Measurements from ENCODE around the gene GSE1. TPM values are rescaled to one million over a fixed set of nuclear protein-coding genes. Genes with fewer than 3 reads are reported as not detected.

Gene GSE1
- total RNA-seq, 1 donor from 2014 or later, result 30.5 TPM

- DNase-seq (ENCODE audit: extremely low read depth, low read depth, low spot score), result no peak
Observed at GRCh38 chr16:85674828-85675227, 61.7 kb downstream of the GSE1 start.

GRCh38 chr16:85675251-85675874 is 62.2 kb downstream of the GSE1 start:
- DNase-seq (ENCODE audit: extremely low read depth, low read depth, low spot score), result no peak

DNA sequence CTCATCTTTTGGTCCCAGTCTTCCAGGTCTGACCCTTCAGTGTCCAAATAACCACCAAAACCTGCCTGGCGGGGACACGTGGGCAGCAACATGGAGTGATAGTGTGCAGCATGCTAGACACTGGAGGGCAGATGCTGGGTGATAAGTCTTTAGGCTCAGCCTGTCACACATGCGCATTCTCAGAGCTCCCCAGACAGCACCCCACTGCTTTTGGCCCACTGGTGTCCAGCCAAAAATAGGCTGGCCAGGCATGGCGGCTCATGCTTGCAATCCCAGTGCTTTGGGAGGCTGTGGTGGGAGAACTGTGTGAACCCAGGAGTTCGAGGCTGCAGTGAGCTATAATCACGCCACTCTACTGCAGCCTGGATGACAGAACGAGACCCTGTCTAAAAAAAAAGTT is 63.3 kb downstream of the GSE1 start:
- no peak for DNase-seq (ENCODE audit: extremely low read depth, low read depth, low spot score)

DNA sequence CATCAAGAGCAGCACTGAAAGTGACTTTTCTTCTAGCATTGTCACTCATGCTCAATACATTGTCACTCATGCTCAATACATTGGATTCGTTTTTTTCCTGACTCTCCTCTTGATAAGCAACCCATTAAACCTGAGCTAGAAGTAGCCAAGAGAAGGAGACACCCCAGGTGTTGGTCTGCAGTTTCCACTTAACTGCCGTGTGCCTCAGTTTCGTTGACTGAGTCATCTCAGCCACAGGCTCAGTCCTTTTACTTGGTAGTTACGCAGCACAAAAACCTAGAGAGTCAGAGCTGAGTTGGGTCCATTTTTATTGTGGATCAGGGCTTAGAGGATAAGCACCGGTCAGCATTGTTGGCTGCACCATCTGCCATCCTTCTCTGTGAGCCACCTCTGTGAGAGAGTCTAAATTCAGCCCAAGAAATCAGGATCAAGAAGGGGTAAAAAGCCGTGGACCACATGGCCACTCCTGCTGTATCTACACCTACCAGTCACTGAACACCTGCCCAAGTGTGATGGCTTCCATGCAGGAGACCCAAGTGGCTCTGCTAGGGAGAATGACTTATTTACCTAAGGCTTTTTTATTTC is 64.4 kb downstream of the GSE1 start:
- no peak for DNase-seq (ENCODE audit: extremely low read depth, low read depth, low spot score)

GRCh38 chr16:85678016-85678415 is 64.9 kb downstream of the GSE1 start:
- no peak for DNase-seq (ENCODE audit: extremely low read depth, low read depth, low spot score)

GRCh38 chr16:85678821-85679220 is 65.7 kb downstream of the GSE1 start:
- DNase-seq (ENCODE audit: extremely low read depth, low read depth, low spot score), result no peak

- no peak for DNase-seq (ENCODE audit: extremely low read depth, low read depth, low spot score)
Observed at GRCh38 chr16:85679870-85680269, 66.7 kb downstream of the GSE1 start.

GRCh38 chr16:85680352-85680944 is 67.3 kb downstream of the GSE1 start:
- no peak for DNase-seq (ENCODE audit: extremely low read depth, low read depth, low spot score)

DNA sequence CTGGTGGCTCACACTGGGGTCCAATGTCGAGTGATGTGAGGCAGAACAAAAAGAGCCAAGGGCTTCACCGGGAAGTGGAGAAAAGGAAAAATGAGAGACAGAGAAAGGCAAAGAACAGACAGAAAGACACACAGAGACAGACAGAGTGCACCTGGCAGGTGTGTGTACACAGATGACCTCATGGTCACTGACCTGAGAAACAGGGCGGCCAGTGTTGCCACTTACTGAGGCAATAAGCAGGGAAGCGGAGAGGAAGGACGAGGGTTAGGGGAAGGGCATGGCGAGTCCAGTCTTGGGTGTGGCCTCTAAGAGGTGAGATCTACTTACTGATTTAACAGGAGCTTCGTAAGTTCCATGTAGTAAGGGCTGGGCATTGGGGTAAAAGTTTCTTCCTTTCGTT is 68.1 kb downstream of the GSE1 start:
- DNase-seq (ENCODE audit: extremely low read depth, low read depth, low spot score), result no peak

GRCh38 chr16:85682516-85682915 is 69.4 kb downstream of the GSE1 start:
- DNase-seq (ENCODE audit: extremely low read depth, low read depth, low spot score), result no peak

- no peak for DNase-seq (ENCODE audit: extremely low read depth, low read depth, low spot score)
Observed at GRCh38 chr16:85683363-85683762, 70.2 kb downstream of the GSE1 start.

DNA sequence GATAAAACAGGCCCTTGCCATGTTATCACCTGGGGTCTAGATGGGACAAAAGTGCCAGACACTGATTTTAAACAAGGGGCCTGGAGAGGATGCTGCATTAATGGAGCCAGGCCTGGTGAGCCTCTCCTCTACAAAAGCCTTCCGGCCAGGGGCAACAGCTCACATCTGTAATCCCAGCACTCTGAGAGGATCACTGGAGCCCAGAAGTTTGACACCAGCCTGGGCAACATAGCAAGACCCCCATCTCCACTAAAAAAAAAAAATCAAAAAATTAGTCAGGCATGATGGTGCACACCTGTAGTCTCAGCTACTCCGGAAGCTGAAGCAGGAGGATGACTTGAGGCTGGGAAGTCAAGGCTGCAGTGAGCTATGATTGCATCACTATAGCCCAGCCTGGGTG is 72.1 kb downstream of the GSE1 start:
- DNase-seq (ENCODE audit: extremely low read depth, low read depth, low spot score), result no peak

DNA sequence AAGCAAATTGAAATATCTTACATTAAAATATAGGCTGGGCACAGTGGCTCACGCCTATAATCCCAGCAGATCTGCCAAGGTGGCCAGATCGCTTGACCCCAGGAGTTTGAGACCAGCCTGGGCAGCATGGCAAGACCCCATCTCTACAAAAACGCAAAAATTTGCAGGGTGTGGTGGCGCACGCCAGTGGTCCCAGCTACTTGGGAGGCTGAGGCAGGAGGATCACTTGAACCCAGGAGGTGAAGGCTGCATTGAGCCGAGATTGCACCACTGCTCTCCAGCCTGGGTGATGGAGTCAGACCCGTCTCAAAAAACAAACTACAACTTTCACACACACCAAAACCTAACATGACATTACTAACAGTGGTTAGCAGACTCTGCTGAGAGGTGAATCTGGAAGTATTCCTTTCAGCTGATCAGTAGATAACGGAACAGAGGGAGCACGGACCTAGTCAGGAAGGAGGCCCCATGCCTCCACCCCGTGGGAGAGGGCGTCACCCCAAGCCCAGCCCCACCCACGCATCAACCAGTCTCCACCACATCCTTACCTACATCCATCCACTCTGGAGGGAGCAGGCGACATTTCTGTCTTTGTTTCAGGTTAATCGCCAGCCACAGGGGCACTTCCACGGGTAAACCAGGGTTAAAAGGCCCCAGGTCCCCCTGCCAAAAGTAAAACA is 73.9 kb downstream of the GSE1 start:
- no peak for DNase-seq (ENCODE audit: extremely low read depth, low read depth, low spot score)

DNA sequence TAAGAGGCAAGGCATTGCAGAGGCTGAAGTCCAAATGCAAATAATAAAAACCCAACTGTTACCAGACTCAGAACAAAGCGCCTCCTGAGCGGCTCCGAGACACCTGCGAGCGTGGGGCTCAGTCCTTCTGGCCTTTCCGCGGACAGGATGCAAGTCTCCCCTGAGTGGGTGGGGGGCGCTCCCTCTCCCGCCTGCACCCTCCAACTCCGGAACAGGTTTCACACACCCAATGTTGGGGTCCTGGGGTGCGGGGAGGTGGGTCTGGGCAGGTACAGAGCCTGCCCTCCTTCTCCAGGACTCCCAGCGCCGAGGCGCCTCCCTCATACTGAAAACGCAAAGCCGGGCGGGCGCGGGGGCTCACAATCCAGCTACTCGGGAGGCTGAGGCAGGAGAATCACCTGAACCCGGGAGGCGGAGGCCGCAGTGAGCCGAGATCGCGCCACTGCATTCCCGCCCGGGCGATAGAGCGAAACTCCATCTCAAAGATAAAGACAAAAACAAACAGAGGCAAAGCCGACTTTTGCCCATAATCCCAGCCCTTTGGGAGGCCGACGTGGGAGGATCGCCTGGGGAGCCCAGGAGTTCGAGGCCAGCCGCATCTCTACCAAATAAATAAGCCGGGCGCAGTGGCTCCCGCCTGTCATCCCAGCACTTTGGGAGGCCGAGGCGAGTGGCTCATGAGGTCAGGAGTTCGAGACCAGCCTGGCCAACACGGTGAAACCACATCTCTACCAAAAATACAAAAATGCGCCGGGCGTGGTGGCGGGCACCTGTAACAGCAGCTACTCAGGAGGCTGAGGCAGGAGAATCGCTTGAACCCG is 74.7 kb downstream of the GSE1 start:
- no peak for DNase-seq (ENCODE audit: extremely low read depth, low read depth, low spot score)

DNA sequence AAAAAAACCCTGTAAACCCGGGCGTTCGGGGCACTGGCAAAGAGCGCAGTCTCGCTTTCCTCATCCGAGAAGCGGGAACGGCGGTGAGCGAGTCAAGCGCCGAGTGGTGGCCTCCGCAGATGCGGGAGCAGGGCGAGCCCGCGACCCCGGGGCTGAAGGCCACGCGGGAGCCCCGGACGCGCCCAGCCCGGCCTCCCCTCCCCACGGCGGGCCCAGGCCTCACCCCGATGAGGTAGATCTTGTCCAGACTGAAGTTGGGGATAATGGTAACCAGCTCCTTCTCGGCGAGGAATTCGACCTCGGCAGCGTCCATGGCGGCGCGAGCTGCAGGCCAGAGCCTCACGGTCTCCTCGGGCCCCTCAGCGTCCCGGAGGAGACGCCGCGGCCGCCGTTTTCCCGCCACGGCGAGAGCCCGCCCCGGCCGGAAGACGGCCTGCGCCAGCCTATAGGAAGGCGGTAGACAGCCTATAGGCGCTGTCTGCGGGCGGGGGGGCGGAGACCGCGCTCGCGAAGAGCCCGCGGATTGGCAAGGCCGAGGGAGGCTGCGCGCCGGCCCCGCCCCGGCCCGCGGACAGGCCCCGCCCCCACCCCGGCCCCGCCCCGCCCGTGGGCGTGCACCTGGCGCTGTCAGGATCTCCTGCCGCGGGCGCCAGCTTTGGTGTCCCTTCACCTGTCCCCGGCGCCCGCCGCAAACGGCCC is 75.6 kb downstream of the GSE1 start, which contains the start of gene GINS2:
Gene GINS2, minus strand, starts transcription at position 369 of the 699 bp plus-strand sequence. Its CDS starts 56 bp downstream, at position 313.
- no peak for DNase-seq (ENCODE audit: extremely low read depth, low read depth, low spot score)

DNA sequence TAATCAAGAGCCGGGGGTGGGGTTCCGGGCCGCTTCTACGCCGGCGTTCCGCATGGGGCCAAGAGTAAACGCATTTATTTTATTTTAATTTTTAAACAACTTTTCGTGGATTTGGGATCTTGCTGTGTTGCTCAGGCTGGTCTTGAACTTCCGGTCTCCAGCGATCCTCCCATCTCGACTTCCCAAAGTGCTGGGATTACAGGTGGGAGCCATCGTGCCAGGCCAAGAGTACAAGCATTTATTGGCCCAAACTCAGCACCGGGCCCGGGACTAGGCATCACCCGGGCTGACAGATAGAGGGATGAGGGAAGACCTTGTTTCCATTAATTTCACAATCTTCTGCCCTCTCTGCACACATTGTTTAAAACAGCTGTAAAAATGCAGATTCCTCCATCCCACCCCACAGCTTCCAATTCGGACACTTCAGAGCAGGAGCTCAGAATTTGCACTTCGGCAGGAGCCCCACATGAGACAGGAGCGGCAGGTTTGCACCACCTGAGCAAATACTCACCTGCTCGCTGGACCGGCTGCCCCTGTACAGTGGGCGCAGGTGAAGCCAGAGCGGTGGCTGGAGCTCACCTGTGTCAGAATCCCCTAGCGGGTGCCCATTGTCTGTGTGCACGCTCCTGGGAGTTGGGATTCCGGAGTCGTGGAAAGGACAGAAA is 76.3 kb downstream of the GSE1 start:
- DNase-seq (ENCODE audit: extremely low read depth, low read depth, low spot score), result no peak

- DNase-seq (ENCODE audit: extremely low read depth, low read depth, low spot score), result no peak
Observed at GRCh38 chr16:85689950-85690320, 76.8 kb downstream of the GSE1 start.

- no peak for DNase-seq (ENCODE audit: extremely low read depth, low read depth, low spot score)
Observed at GRCh38 chr16:85690469-85691064, 77.4 kb downstream of the GSE1 start.

Measured in glomerular endothelial cell (primary cell).